Mammary epithelial cell (primary cell): ENCODE results near the gene HOXD4.

Experiments
- CTCF ChIP-seq, 2 donors: IDR thresholded peaks in 1 of 2; conservative IDR thresholded peaks in 1 of 2; 2 replicates each; pipeline ENCODE4 v1.5.1; 2011 to 2012; ENCODE audit warnings: inconsistent platforms in 2 of 2, low read length in 2 of 2, mild to moderate bottlenecking in 2 of 2, control low read depth in 1 of 2, low read depth in 1 of 2; ENCODE audit not compliant: insufficient read depth in 1 of 2; ENCODE audit errors: extremely low read depth in 1 of 2
- EZH2 ChIP-seq: IDR thresholded peaks from 2 replicates; pipeline ENCODE4 v1.6.1; 2012; ENCODE audit warnings: low read length, inconsistent platforms, borderline replicate concordance

- TF ChIP-seq CTCF (conservative IDR thresholded peaks at IDR 0.05 in 1 of 2, IDR thresholded peaks at IDR 0.05 in 1 of 2; ENCODE audit: extremely low read depth in 1 of 2, insufficient read depth in 1 of 2, low read depth in 1 of 2, low read length in 2 of 2) (no peak), EZH2 (no peak)
Observed at GRCh38 chr2:176147210-176147799, 4.0 kb upstream of the HOXD4 start.
